Subcutaneous abdominal adipose tissue (tissue), 5 donors: ENCODE data around the gene PUDP.
"Not testable (repeated sequence)": the region's sequence is repeated elsewhere in the genome, so short reads cannot be mapped to it uniquely, and the experiment has no call there.

Experiments used
- H3K27ac ChIP-seq: one replicate; pipeline ENCODE4 v1.7.0; 2013; ENCODE audit warnings: low read depth, mild to moderate bottlenecking, inconsistent platforms, low read length, moderate library complexity
- H3K27me3 ChIP-seq, 5 donors: one replicate each; pipeline ENCODE4 v1.7.0; 2013; ENCODE audit warnings: low read length in 5 of 5, inconsistent platforms in 1 of 5; ENCODE audit not compliant: control insufficient read depth in 5 of 5, insufficient read depth in 4 of 5
- H3K36me3 ChIP-seq, 5 donors: one replicate each; pipeline ENCODE4 v1.7.0; 2013; ENCODE audit warnings: low read length in 5 of 5; ENCODE audit not compliant: control insufficient read depth in 5 of 5, insufficient read depth in 5 of 5
- H3K4me1 ChIP-seq, 5 donors: one replicate each; pipeline ENCODE4 v1.7.0; 2013; ENCODE audit warnings: low read length in 5 of 5, mild to moderate bottlenecking in 3 of 5, moderate library complexity in 1 of 5; ENCODE audit not compliant: control insufficient read depth in 5 of 5, insufficient read depth in 5 of 5
- H3K4me3 ChIP-seq, 5 donors: one replicate each; pipeline ENCODE4 v1.7.0; 2013; ENCODE audit warnings: low read length in 5 of 5, low read depth in 1 of 5
- H3K9ac ChIP-seq, 5 donors: one replicate each; pipeline ENCODE4 v1.7.0; 2013; ENCODE audit warnings: low read length in 5 of 5, mild to moderate bottlenecking in 4 of 5, moderate library complexity in 3 of 5
- H3K9me3 ChIP-seq, 5 donors: one replicate each; pipeline ENCODE4 v1.7.0; 2013; ENCODE audit warnings: low read length in 5 of 5; ENCODE audit not compliant: control insufficient read depth in 5 of 5
- donor health status: healthy.
- donor health status: healthy.
- donor health status: healthy.
- donor health status: healthy.
- donor health status: healthy.

The PUDP gene

DNA sequence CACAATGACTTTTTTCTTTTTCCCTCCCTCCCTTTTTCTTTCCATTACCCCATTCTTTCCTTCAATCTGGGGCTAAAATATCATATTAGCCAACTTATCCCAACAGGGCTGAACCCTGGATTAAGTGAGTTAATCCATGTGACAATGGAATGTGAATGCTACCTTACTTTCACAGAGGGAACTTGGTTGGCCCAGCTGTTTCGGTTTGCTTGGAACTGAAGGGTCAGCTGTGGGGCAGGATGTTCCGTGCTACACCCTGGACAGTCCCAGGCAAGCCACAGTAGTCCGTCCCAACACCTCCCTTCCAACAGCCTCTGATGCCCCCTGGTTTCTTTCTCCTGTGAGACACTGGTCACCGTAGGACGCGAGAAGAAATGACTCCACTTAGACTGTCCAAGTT is 95.4 kb downstream of the PUDP start:
- Histone ChIP-seq H3K27me3 (no peaks in the 10 kb centered on the region), H3K27ac (no peak overlapping the region), H3K9ac (no peak overlapping the region), H3K4me3 (no peak overlapping the region), H3K36me3 (peaks cover 13 to 33% (median 27%) of the 10 kb centered on the region in 5 donors), H3K9me3 (no peaks in the 10 kb centered on the region), H3K4me1 (no peaks in the 10 kb centered on the region)

- H3K4me1 ChIP-seq: no peaks in the 10 kb centered on the region
- no peak overlapping the region for H3K9ac ChIP-seq
- no peak overlapping the region for H3K27ac ChIP-seq
- no peaks in the 10 kb centered on the region for H3K9me3 ChIP-seq
- no peaks in the 10 kb centered on the region for H3K27me3 ChIP-seq
- H3K4me3 ChIP-seq: no peak overlapping the region
- peaks cover 13 to 20% (median 18%) of the 10 kb centered on the region in 5 donors for H3K36me3 ChIP-seq
Observed at GRCh38 chrX:7050271-7050670, 97.7 kb downstream of the PUDP start.

DNA sequence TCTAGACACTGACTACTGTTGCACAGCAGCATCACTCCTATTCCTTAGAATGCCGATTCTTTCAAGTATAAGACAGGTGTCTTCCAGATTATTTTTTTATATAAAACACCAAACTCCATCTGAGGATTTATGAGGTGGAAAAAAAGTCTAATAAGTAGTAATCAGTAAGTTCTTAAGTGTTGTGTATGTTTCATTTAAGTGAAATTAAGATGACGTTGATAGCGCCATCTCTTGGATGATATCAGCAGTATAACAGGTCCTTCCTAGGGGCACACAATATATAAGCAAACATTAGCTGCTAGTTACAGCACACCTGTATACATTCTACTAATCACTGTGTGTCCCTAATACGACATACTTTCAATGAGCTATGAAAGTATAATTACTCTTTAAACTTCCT is 100.0 kb downstream of the PUDP start:
- H3K4me1 ChIP-seq: no peaks in the 10 kb centered on the region
- H3K27me3 ChIP-seq: no peaks in the 10 kb centered on the region
- peaks cover 13 to 24% (median 18%) of the 10 kb centered on the region in 5 donors for H3K36me3 ChIP-seq
- no peak overlapping the region for H3K27ac ChIP-seq
- H3K9me3 ChIP-seq: no peaks in the 10 kb centered on the region
- no peak overlapping the region for H3K4me3 ChIP-seq
- H3K9ac ChIP-seq: no peak overlapping the region

DNA sequence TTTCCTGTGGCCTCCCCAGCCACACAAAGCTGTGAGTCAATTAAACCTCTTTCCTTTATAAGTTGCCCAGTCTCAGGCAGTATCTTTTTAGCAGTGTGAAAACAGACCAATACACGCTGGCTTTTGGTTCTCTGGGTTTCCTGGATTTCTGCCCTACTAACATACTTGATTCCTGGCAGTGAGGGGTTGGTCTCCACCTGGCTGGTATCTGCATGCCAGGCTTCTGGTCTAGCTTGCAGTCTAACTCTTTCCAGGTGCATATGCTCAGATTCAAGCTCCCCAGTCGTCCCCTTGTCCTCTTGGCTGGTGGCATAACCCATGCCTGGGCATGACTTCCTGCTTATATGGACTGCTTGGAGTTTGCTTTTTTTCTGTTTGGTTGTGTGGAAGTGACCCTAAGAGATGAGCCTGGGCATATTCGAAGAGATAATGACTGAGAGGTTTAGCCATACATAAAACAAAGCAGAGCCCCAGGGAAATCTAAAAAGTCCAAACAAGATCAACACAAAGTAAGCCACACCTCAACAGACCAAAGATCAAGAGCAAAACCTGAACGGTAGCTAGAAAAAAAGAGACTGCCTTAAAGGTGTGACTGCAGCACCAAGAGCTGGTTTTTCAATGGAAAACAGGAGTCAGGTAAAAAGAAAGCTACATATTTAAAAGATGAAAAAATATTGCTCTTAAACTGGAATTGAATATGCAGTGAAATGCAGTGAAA is 102.6 kb downstream of the PUDP start:
- H3K4me1 ChIP-seq: no peaks in the 10 kb centered on the region
- no peak overlapping the region for H3K9ac ChIP-seq
- H3K36me3 ChIP-seq: peaks cover 14 to 20% (median 16%) of the 10 kb centered on the region in 5 donors
- H3K9me3 ChIP-seq: no peaks in the 10 kb centered on the region
- no peak overlapping the region for H3K27ac ChIP-seq
- H3K4me3 ChIP-seq: no peak overlapping the region
- no peaks in the 10 kb centered on the region for H3K27me3 ChIP-seq

- not testable (repeated sequence) for H3K9me3 ChIP-seq, H3K36me3 ChIP-seq, H3K4me3 ChIP-seq, H3K27ac ChIP-seq, H3K4me1 ChIP-seq, H3K27me3 ChIP-seq, H3K9ac ChIP-seq
Observed at GRCh38 chrX:7043796-7044433, 104.0 kb downstream of the PUDP start.

GRCh38 chrX:7028246-7028645 is 119.7 kb downstream of the PUDP start:
- Histone ChIP-seq H3K27me3 (no peaks in the 10 kb centered on the region), H3K9ac (no peak overlapping the region), H3K36me3 (no peaks in the 10 kb centered on the region), H3K27ac (no peak overlapping the region), H3K9me3 (no peaks in the 10 kb centered on the region), H3K4me1 (no peaks in the 10 kb centered on the region), H3K4me3 (no peak overlapping the region)

GRCh38 chrX:7027071-7027470 is 120.9 kb downstream of the PUDP start:
- H3K4me3 ChIP-seq: no peak overlapping the region
- H3K9ac ChIP-seq: no peak overlapping the region
- no peak overlapping the region for H3K27ac ChIP-seq
- no peaks in the 10 kb centered on the region for H3K4me1 ChIP-seq
- no peaks in the 10 kb centered on the region for H3K9me3 ChIP-seq
- no peaks in the 10 kb centered on the region for H3K27me3 ChIP-seq
- H3K36me3 ChIP-seq: no peaks in the 10 kb centered on the region

DNA sequence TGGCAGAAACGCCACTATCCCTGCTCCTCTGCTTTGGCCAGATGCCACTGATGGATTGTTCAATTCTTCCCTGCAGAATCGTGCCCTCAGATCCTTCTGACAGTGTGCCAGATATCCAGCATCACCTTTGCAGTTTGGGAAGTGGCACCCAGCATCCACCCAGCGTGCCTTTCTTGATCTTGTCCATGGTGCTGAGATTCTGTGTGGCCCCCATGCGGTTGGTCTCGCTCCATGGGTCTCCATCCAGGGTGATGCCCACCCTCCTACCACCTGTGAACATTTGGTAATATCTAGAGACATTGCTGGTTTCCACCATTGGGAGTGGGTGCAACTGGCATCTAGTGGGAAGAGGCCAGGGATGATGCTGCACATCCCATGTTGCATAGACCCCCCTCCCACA is 121.6 kb downstream of the PUDP start:
- H3K27me3 ChIP-seq, H3K9me3 ChIP-seq, H3K36me3 ChIP-seq, H3K4me1 ChIP-seq, H3K4me3 ChIP-seq, H3K27ac ChIP-seq, H3K9ac ChIP-seq: not testable (repeated sequence)

GRCh38 chrX:7025471-7025870 is 122.5 kb downstream of the PUDP start:
- no peak overlapping the region for H3K27ac ChIP-seq
- no peaks in the 10 kb centered on the region for H3K9me3 ChIP-seq
- H3K4me3 ChIP-seq: no peak overlapping the region
- no peaks in the 10 kb centered on the region for H3K4me1 ChIP-seq
- no peaks in the 10 kb centered on the region for H3K27me3 ChIP-seq
- no peak overlapping the region for H3K9ac ChIP-seq
- H3K36me3 ChIP-seq: no peaks in the 10 kb centered on the region

DNA sequence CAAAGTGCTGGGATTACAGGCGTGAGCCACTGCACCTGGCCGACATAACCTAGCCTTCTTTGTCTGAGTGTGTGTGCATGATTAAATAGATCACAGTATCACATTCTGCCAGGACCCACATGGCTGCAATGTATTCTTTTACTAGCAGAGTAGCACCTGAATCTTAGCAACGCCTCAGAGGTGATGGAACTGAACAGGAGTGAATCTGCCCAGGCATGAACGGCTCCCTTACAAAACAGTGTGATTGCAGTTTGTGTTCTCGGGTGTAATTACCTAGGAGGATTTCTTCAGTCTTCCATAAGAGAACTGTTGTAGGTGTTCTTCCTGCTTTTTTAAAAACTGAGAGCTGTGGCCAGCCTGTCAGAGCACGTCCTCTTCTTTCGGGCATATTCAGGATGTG is 123.1 kb downstream of the PUDP start:
- Histone ChIP-seq H3K9me3 (no peaks in the 10 kb centered on the region), H3K4me1 (no peaks in the 10 kb centered on the region), H3K4me3 (no peak overlapping the region), H3K27ac (no peak overlapping the region), H3K36me3 (no peaks in the 10 kb centered on the region), H3K9ac (no peak overlapping the region), H3K27me3 (no peaks in the 10 kb centered on the region)
